HepG2 (cell line): ENCODE data around the gene DGAT2. TPM values are rescaled to one million over a fixed set of nuclear protein-coding genes. Genes with fewer than 3 reads are reported as not detected.

Experiments used
- AGO2 ChIP-seq: fragments of 200-400 bp; formaldehyde crosslinking; optimal IDR thresholded peaks from 2 replicates; pipeline ENCODE3; 2017; ENCODE audit warnings: mild to moderate bottlenecking, low read depth, low read length, moderate library complexity
- E2F5 ChIP-seq: sonication (generic); formaldehyde crosslinking; conservative IDR thresholded peaks from 2 replicates; pipeline ENCODE4 v1.4.0; 2020; ENCODE audit warnings: missing genetic modification reagents
- GABPB1 ChIP-seq: IDR thresholded peaks from 2 replicates; pipeline ENCODE4 v1.6.1; 2016; ENCODE audit warnings: mild to moderate bottlenecking, missing genetic modification reagents, moderate library complexity, missing compliant biosample characterization
- GZF1 ChIP-seq: sonication (generic); formaldehyde crosslinking; IDR thresholded peaks from 2 replicates; pipeline ENCODE4 v1.5.1; 2020; ENCODE audit warnings: mild to moderate bottlenecking, missing genetic modification reagents
- HBP1 ChIP-seq: IDR thresholded peaks from 2 replicates; pipeline ENCODE4 v1.6.1; 2016; ENCODE audit warnings: low read depth, control low read depth
- IRF9 ChIP-seq: sonication (generic); formaldehyde crosslinking; IDR thresholded peaks from 2 replicates; pipeline ENCODE4 v1.8.0; 2022; ENCODE audit warnings: missing genetic modification reagents, mild to moderate bottlenecking, borderline replicate concordance
- JUN ChIP-seq: sonication (generic); formaldehyde crosslinking; IDR thresholded peaks from 2 replicates; pipeline ENCODE4 v1.4.0; 2020; ENCODE audit warnings: mild to moderate bottlenecking, missing genetic modification reagents
- JUND ChIP-seq: sonication (generic); formaldehyde crosslinking; IDR thresholded peaks from 2 replicates; pipeline ENCODE4 v1.8.0; 2022; ENCODE audit warnings: mild to moderate bottlenecking, missing genetic modification reagents
- KLF12 ChIP-seq: sonication (generic); formaldehyde crosslinking; IDR thresholded peaks from 2 replicates; pipeline ENCODE4 v1.4.0; 2020; ENCODE audit warnings: missing genetic modification reagents, borderline replicate concordance
- NFE2 ChIP-seq: sonication (generic); formaldehyde crosslinking; IDR thresholded peaks from 2 replicates; pipeline ENCODE4 v1.4.0; 2020; ENCODE audit warnings: missing genetic modification reagents
- PBX2 ChIP-seq: IDR thresholded peaks from 2 replicates; pipeline ENCODE4 v1.6.1; 2016; ENCODE audit warnings: control low read depth
- PHF20 ChIP-seq: sonication (generic); formaldehyde crosslinking; IDR thresholded peaks from 2 replicates; pipeline ENCODE4 v1.5.0; 2020; ENCODE audit warnings: mild to moderate bottlenecking, missing genetic modification reagents
- REL ChIP-seq: sonication (generic); formaldehyde crosslinking; conservative IDR thresholded peaks from 2 replicates; pipeline ENCODE4 v1.8.0; 2022; ENCODE audit warnings: mild to moderate bottlenecking, missing genetic modification reagents, moderate library complexity
- REXO4 ChIP-seq: sonication (generic); formaldehyde crosslinking; IDR thresholded peaks from 2 replicates; pipeline ENCODE4 v1.8.0; 2022; ENCODE audit warnings: missing genetic modification reagents, mild to moderate bottlenecking, borderline replicate concordance
- SMAD3 ChIP-seq: sonication (generic); formaldehyde crosslinking; IDR thresholded peaks from 2 replicates; pipeline ENCODE4 v1.4.0; 2020; ENCODE audit warnings: missing genetic modification reagents
- SNAPC2 ChIP-seq: sonication (generic); formaldehyde crosslinking; IDR thresholded peaks from 2 replicates; pipeline ENCODE4 v1.8.1; 2022; ENCODE audit warnings: mild to moderate bottlenecking, missing genetic modification reagents
- SP1 ChIP-seq, 2 experiments: fragments of 450-650 bp in 1 of 2; sonication (generic) in 1 of 2; formaldehyde crosslinking in 1 of 2; IDR thresholded peaks; 2 replicates each; pipeline versions ENCODE4 v1.4.0 to v1.6.1; 2016 to 2020; ENCODE audit warnings: missing genetic modification reagents in 1 of 2
- TCF7L2 ChIP-seq: IDR thresholded peaks from 2 replicates; pipeline ENCODE4 v1.6.1; 2011; ENCODE audit warnings: mild to moderate bottlenecking, low read depth, low read length, moderate library complexity
- TFAP4 ChIP-seq: sonication (generic); IDR thresholded peaks from 2 replicates; pipeline ENCODE4 v1.6.1; 2016; ENCODE audit warnings: low read depth, borderline replicate concordance
- TRIM24 ChIP-seq: sonication (generic); formaldehyde crosslinking; IDR thresholded peaks from 2 replicates; pipeline ENCODE4 v1.8.0; 2022; ENCODE audit warnings: mild to moderate bottlenecking, missing genetic modification reagents
- U2AF1 ChIP-seq: fragments of 200-400 bp; formaldehyde crosslinking; optimal IDR thresholded peaks from 2 replicates; pipeline ENCODE3; 2017; ENCODE audit warnings: mild to moderate bottlenecking, low read depth, low read length
- ZFAT ChIP-seq: sonication (generic); formaldehyde crosslinking; conservative IDR thresholded peaks from 2 replicates; pipeline ENCODE4 v1.8.1; 2023; ENCODE audit warnings: missing genetic modification reagents, inconsistent platforms
- ZNF33A ChIP-seq: sonication (generic); formaldehyde crosslinking; IDR thresholded peaks from 2 replicates; pipeline ENCODE4 v1.5.1; 2020; ENCODE audit warnings: missing genetic modification reagents, mild to moderate bottlenecking, moderate library complexity, borderline replicate concordance
- ZNF431 ChIP-seq: sonication (generic); formaldehyde crosslinking; IDR thresholded peaks from 2 replicates; pipeline ENCODE4 v1.9.0; 2022; ENCODE audit warnings: missing genetic modification reagents, low read depth, mild to moderate bottlenecking, borderline replicate concordance
- ZNF772 ChIP-seq: sonication (generic); formaldehyde crosslinking; IDR thresholded peaks from 2 replicates; pipeline ENCODE4 v1.5.0; 2020; ENCODE audit warnings: mild to moderate bottlenecking, missing genetic modification reagents
- ZSCAN21 ChIP-seq: sonication (generic); formaldehyde crosslinking; IDR thresholded peaks from 2 replicates; pipeline ENCODE4 v1.8.0; 2022; ENCODE audit warnings: mild to moderate bottlenecking, missing genetic modification reagents, moderate library complexity, borderline replicate concordance
- polyA plus RNA-seq, 8 experiments: library from polyadenylated mRNA; depleted of rRNA in 3 of 8; stranded (reverse) in 7 of 8; unstranded in 1 of 8; fragments of >200 nt; fragmentation: Illumina TruSeq in 4 of 8; extraction: Trizol in 4 of 8; gene quantifications; 2 replicates each; pipeline versions ENCODE4 v1.2.1 to v1.2.3, GENCODE V29; 2011 to 2016; ENCODE audit warnings: low read depth in 4 of 8, missing spikeins in 1 of 8, mixed read lengths in 1 of 8; ENCODE audit not compliant: insufficient read depth in 1 of 8
- total RNA-seq, 5 experiments: library from RNA; depleted of rRNA; stranded (reverse); fragments of >200 nt; fragmentation: Illumina TruSeq; extraction: Trizol; gene quantifications; 2 replicates each; pipeline ENCODE4 v1.2.3, GENCODE V29; 2016; ENCODE audit warnings: low read depth in 1 of 5

DGAT2 gene
- total and polyA plus RNA-seq, 2 of the 13 experiments (the other 11 are each of a cell fraction or from before 2014, with no cell fraction given) = 39.0 to 65.6 TPM

- no peak for TF ChIP-seq PHF20 (CRISPR knock-in tag)
- TF ChIP-seq U2AF1 = no peak
- TF ChIP-seq ZFAT = no peak
- no peak for TF ChIP-seq AGO2
- TF ChIP-seq JUN (CRISPR knock-in tag) = peak; percentile 42; the same call in 1 of the 2 replicates
- TF ChIP-seq ZNF772 (CRISPR knock-in tag) = no peak; the same call in 1 of the 2 replicates
- TF ChIP-seq TFAP4 = peak; percentile 71; the same call in 1 of the 2 replicates
- TF ChIP-seq E2F5 = no peak
- TF ChIP-seq TRIM24 (CRISPR knock-in tag) = no peak
- TF ChIP-seq SP1 (IDR thresholded peaks at IDR 0.05) = no peak
- no peak for TF ChIP-seq SP1 (CRISPR knock-in tag; IDR thresholded peaks at IDR 0.05)
- TF ChIP-seq REXO4 (CRISPR knock-in tag) = no peak
- no peak for TF ChIP-seq TCF7L2
- no peak for TF ChIP-seq HBP1
- TF ChIP-seq ZNF33A (CRISPR knock-in tag) = no peak
- no peak for TF ChIP-seq NFE2 (CRISPR knock-in tag)
- TF ChIP-seq SNAPC2 (CRISPR knock-in tag) = no peak
- TF ChIP-seq REL (CRISPR knock-in tag) = no peak
- 0 out of 2 replicates have a peak, but pooled peaks have one; percentile 49 for TF ChIP-seq JUND
- TF ChIP-seq ZSCAN21 (CRISPR knock-in tag) = no peak
- no peak for TF ChIP-seq SMAD3 (CRISPR knock-in tag)
- TF ChIP-seq IRF9 (CRISPR knock-in tag) = no peak; the same call in 1 of the 2 replicates
- TF ChIP-seq ZNF431 = no peak
- peak; percentile 44; the same call in 1 of the 2 replicates for TF ChIP-seq GABPB1 (CRISPR knock-in tag)
- no peak for TF ChIP-seq GZF1 (CRISPR knock-in tag)
- no peak for TF ChIP-seq PBX2 (CRISPR knock-in tag)
- TF ChIP-seq KLF12 = no peak
Observed at GRCh38 chr11:75734491-75735180, 33.9 kb upstream of the DGAT2 start (continued).
